ENCODE data around the gene MTHFSD.

Gene MTHFSD

GRCh38 chr16:86530251-86531190, 24.5 kb downstream of the MTHFSD start:
- DNase-seq (ENCODE audit: low read depth), result no peak

- no peak for DNase-seq (ENCODE audit: low read depth)
Observed at GRCh38 chr16:86529160-86529559, 25.9 kb downstream of the MTHFSD start.

GRCh38 chr16:86528061-86528929, 26.7 kb downstream of the MTHFSD start:
- DNase-seq (ENCODE audit: low read depth), result no peak

- DNase-seq (ENCODE audit: low read depth), result no peak
Observed at GRCh38 chr16:86527366-86527765, 27.7 kb downstream of the MTHFSD start.

GRCh38 chr16:86525696-86526095, 29.3 kb downstream of the MTHFSD start:
- DNase-seq (ENCODE audit: low read depth), result no peak

GRCh38 chr16:86524029-86524428, 31.0 kb downstream of the MTHFSD start:
- DNase-seq (ENCODE audit: low read depth), result no peak

- no peak for DNase-seq (ENCODE audit: low read depth)
Observed at GRCh38 chr16:86523166-86523740, 31.8 kb downstream of the MTHFSD start.

GRCh38 chr16:86522634-86523033, 32.4 kb downstream of the MTHFSD start:
- no peak for DNase-seq (ENCODE audit: low read depth)

- no peak for DNase-seq (ENCODE audit: low read depth)
Observed at GRCh38 chr16:86521236-86522197, 33.5 kb downstream of the MTHFSD start.

- DNase-seq (ENCODE audit: low read depth), result no peak
Observed at GRCh38 chr16:86520317-86521210, 34.5 kb downstream of the MTHFSD start.

- DNase-seq (ENCODE audit: low read depth), result no peak
Observed at GRCh38 chr16:86519649-86520316, 35.3 kb downstream of the MTHFSD start.

GRCh38 chr16:86519007-86519648, 35.9 kb downstream of the MTHFSD start:
- no peak for DNase-seq (ENCODE audit: low read depth)

GRCh38 chr16:86517652-86518258, 37.3 kb downstream of the MTHFSD start:
- no peak for DNase-seq (ENCODE audit: low read depth)

GRCh38 chr16:86517033-86517432, 38.0 kb downstream of the MTHFSD start:
- DNase-seq (ENCODE audit: low read depth), result no peak

- no peak for DNase-seq (ENCODE audit: low read depth)
Observed at GRCh38 chr16:86516623-86517003, 38.4 kb downstream of the MTHFSD start.

- DNase-seq (ENCODE audit: low read depth), result no peak
Observed at GRCh38 chr16:86515777-86516622, 39.0 kb downstream of the MTHFSD start.

GRCh38 chr16:86515413-86515776, 39.6 kb downstream of the MTHFSD start:
- DNase-seq (ENCODE audit: low read depth), result no peak
